Osteocyte (in vitro differentiated cells): ENCODE measurements around the gene TBCK. TPM values are rescaled to one million over a fixed set of nuclear protein-coding genes. Genes with fewer than 3 reads are reported as not detected.

ENCODE experiments used
- DNase-seq: peaks from one replicate; pipeline ENCODE4 v3.0.0; 2021; ENCODE audit warnings: mixed read lengths; ENCODE audit not compliant: unreplicated experiment; ENCODE audit errors: extremely low spot score
- H3K27ac Mint-ChIP-seq: one replicate; pipeline ENCODE4 v1.8.0; 2021; ENCODE audit warnings: mild to moderate bottlenecking, mixed read lengths; ENCODE audit not compliant: unreplicated experiment
- H3K27me3 Mint-ChIP-seq: one replicate; pipeline ENCODE4 v1.8.0; 2021; ENCODE audit warnings: mixed read lengths; ENCODE audit not compliant: unreplicated experiment
- H3K36me3 Mint-ChIP-seq: one replicate; pipeline ENCODE4 v1.8.0; 2021; ENCODE audit warnings: mixed read lengths; ENCODE audit not compliant: unreplicated experiment
- H3K4me1 Mint-ChIP-seq: one replicate; pipeline ENCODE4 v1.8.0; 2021; ENCODE audit warnings: mixed read lengths; ENCODE audit not compliant: unreplicated experiment
- H3K4me3 Mint-ChIP-seq: one replicate; pipeline ENCODE4 v1.8.0; 2021; ENCODE audit warnings: mild to moderate bottlenecking, moderate library complexity, mixed read lengths; ENCODE audit not compliant: unreplicated experiment
- H3K9me3 Mint-ChIP-seq: one replicate; pipeline ENCODE4 v1.8.0; 2021; ENCODE audit warnings: mixed read lengths; ENCODE audit not compliant: unreplicated experiment
- CTCF ChIP-seq: fragments of 200-600 bp; sonication (generic); IDR thresholded peaks from 2 replicates; pipeline ENCODE4 v1.5.0; 2021; ENCODE audit warnings: antibody characterized with exemption, mild to moderate bottlenecking, moderate library complexity
- total RNA-seq: library from RNA; stranded (reverse); gene quantifications from 2 replicates; pipeline ENCODE4 v1.2.1, GENCODE V29; 2021

The TBCK gene
- total RNA-seq, 1 donor from 2014 or later: 49.9 TPM

- no peaks in the 10 kb centered on the region for H3K9me3 Mint-ChIP-seq
Measured at GRCh38 chr4:106266201-106266600, 49.8 kb downstream of the TBCK start.

GRCh38 chr4:106264331-106264728, 51.7 kb downstream of the TBCK start:
- TF ChIP-seq CTCF: no peak
- H3K9me3 Mint-ChIP-seq: no peaks in the 10 kb centered on the region
- no peak overlapping the region for H3K4me3 Mint-ChIP-seq
- H3K4me1 Mint-ChIP-seq: peaks cover 8% of the 10 kb centered on the region
- H3K27me3 Mint-ChIP-seq: no peaks in the 10 kb centered on the region
- H3K27ac Mint-ChIP-seq: no peak overlapping the region
- H3K36me3 Mint-ChIP-seq: peaks cover 7% of the 10 kb centered on the region
- no peak for DNase-seq

More at GRCh38 chr4:106266201-106266600, 49.8 kb downstream of the TBCK start:
- peaks cover 4% of the 10 kb centered on the region for H3K36me3 Mint-ChIP-seq
- H3K27me3 Mint-ChIP-seq: no peaks in the 10 kb centered on the region
- H3K27ac Mint-ChIP-seq: no peak overlapping the region
- H3K4me1 Mint-ChIP-seq: peaks cover 8% of the 10 kb centered on the region
- H3K4me3 Mint-ChIP-seq: no peak overlapping the region
- DNase-seq: no peak
- peak; percentile 75 for TF ChIP-seq CTCF

- Mint-ChIP-seq H3K9me3 (no peaks in the 10 kb centered on the region), H3K4me1 (peaks cover 9% of the 10 kb centered on the region), H3K4me3 (no peak overlapping the region), H3K27me3 (no peaks in the 10 kb centered on the region), H3K27ac (no peak overlapping the region), H3K36me3 (peaks cover 10% of the 10 kb centered on the region)
- DNase-seq: no peak
- TF ChIP-seq CTCF: no peak
Measured at GRCh38 chr4:106263594-106264330, 52.2 kb downstream of the TBCK start.

- H3K27me3 Mint-ChIP-seq: no peaks in the 10 kb centered on the region
- peaks cover 17% of the 10 kb centered on the region for H3K4me1 Mint-ChIP-seq
- no peak overlapping the region for H3K27ac Mint-ChIP-seq
- no peak for DNase-seq
- no peaks in the 10 kb centered on the region for H3K9me3 Mint-ChIP-seq
- H3K36me3 Mint-ChIP-seq: peaks cover 10% of the 10 kb centered on the region
- no peak for TF ChIP-seq CTCF
- H3K4me3 Mint-ChIP-seq: no peak overlapping the region
Measured at GRCh38 chr4:106261980-106262379, 54.0 kb downstream of the TBCK start.

- H3K27me3 Mint-ChIP-seq: no peaks in the 10 kb centered on the region
- no peak for TF ChIP-seq CTCF
- no peaks in the 10 kb centered on the region for H3K9me3 Mint-ChIP-seq
- peaks cover 15% of the 10 kb centered on the region for H3K36me3 Mint-ChIP-seq
- peaks cover 17% of the 10 kb centered on the region for H3K4me1 Mint-ChIP-seq
- no peak overlapping the region for H3K4me3 Mint-ChIP-seq
- no peak for DNase-seq
- no peak overlapping the region for H3K27ac Mint-ChIP-seq
Measured at GRCh38 chr4:106258145-106259045, 57.6 kb downstream of the TBCK start.
